NCI-H2227 (cell line): ENCODE data around the gene TCF7L2.

ENCODE experiments used
- DNase-seq: peaks from one replicate; lab custom pipeline; 2025; ENCODE audit not compliant: unreplicated experiment; lab: John Stamatoyannopoulos, UW

Gene TCF7L2

GRCh38 chr10:112946649-112947048 lies 3.4 kb upstream of the TCF7L2 start:
- DNase-seq: no peak

- DNase-seq: no peak
These were observed 1.9 kb upstream of the TCF7L2 start for GRCh38 chr10:112948196-112948595.

- DNase-seq: no peak
These were observed 764 bp upstream of the TCF7L2 start for GRCh38 chr10:112949143-112949823.

GRCh38 chr10:112950714-112951358 lies 789 bp downstream of the TCF7L2 start:
- peak; percentile 7 for DNase-seq

GRCh38 chr10:112951359-112952281 lies 1.6 kb downstream of the TCF7L2 start:
- DNase-seq: peak; percentile 20

GRCh38 chr10:112952282-112953173 lies 2.5 kb downstream of the TCF7L2 start:
- DNase-seq: no peak

- DNase-seq: no peak
These were observed 3.4 kb downstream of the TCF7L2 start for GRCh38 chr10:112953174-112954159.

- DNase-seq: no peak
These were observed 5.0 kb downstream of the TCF7L2 start for GRCh38 chr10:112954974-112955581.

- DNase-seq: no peak
These were observed 5.8 kb downstream of the TCF7L2 start for GRCh38 chr10:112955582-112956421.

- DNase-seq: no peak
These were observed 6.7 kb downstream of the TCF7L2 start for GRCh38 chr10:112956631-112957350.

GRCh38 chr10:112957640-112958092 lies 7.6 kb downstream of the TCF7L2 start:
- DNase-seq: no peak

GRCh38 chr10:112958275-112958995 lies 8.4 kb downstream of the TCF7L2 start:
- DNase-seq: no peak

- no peak for DNase-seq
These were observed 9.3 kb downstream of the TCF7L2 start for GRCh38 chr10:112959207-112959838.

- DNase-seq: no peak
These were observed 10.2 kb downstream of the TCF7L2 start for GRCh38 chr10:112960151-112960681.

GRCh38 chr10:112961609-112962008 lies 11.6 kb downstream of the TCF7L2 start:
- DNase-seq: no peak

GRCh38 chr10:112962343-112962742 lies 12.3 kb downstream of the TCF7L2 start:
- no peak for DNase-seq
